ENCODE measurements around the gene ZNF274. TPM values are rescaled to one million over a fixed set of nuclear protein-coding genes. Genes with fewer than 3 reads are reported as not detected.
A peak's percentile ranks its signal among the peaks of the same experiment; 100 is the strongest.

ZNF274 gene
- total and polyA plus RNA-seq, 2 of the 8 experiments (the other 6 are each of a cell fraction or from before 2014, with no cell fraction given): 13.3 to 25.1 TPM

DNA sequence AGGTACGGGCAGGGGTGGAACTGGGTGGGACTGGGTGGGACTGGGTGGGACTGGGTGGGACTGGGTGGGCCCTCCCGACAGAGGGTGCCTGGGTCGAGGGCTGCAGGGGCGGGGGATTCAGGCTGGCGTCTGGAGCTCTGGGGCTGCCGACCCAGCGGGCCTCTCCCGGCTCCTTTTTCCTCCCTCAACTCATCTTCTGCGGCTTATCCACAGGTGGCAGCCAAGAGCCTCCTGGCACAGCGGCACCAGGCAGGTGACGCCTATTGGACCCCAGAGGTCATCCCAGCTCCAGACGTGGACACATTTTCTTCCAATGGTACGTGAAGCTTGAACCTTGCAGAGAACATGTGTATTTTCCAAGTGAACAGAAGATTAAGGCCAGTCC, 46.4 kb downstream of the ZNF274 start:
- Histone ChIP-seq H2BK5ac (ENCODE audit: low read depth, low read length) (peak overlapping the region; percentile 93), H3K4me1 (replicated peaks in 1 of 4; ENCODE audit: control insufficient read depth in 3 of 4, insufficient read depth in 4 of 4, low read length in 3 of 4) (peaks cover 3 to 14% (median 5%) of the 10 kb centered on the region in 4 experiments), H2BK20ac (ENCODE audit: low read length) (no peak overlapping the region), H3K9ac (replicated peaks in 1 of 4; ENCODE audit: extremely low read depth in 1 of 4, low read depth in 3 of 4, low read length in 3 of 4) (peak overlapping the region; percentile 84 to 97 (median 95)), H3K23ac (ENCODE audit: insufficient read length) (no peak overlapping the region), H4K20me1 (replicated peaks in 1 of 2; ENCODE audit: control insufficient read depth in 1 of 2, insufficient read depth in 2 of 2, low read length in 2 of 2) (peaks cover 3 to 16% of the 10 kb centered on the region in 2 experiments), H2AK5ac (ENCODE audit: low read depth, low read length) (peak overlapping the region; percentile 98; the same call in 1 of the 2 replicates), H3K4me2 (ENCODE audit: insufficient read depth in 1 of 2, low read depth in 2 of 2, low read length in 2 of 2) (peak overlapping the region; percentile 89 to 92), H3K9me3 (ENCODE audit: insufficient read depth in 2 of 2, low read depth in 1 of 2, low read length in 1 of 2) (no peaks in the 10 kb centered on the region; a peak in 1 of 4 replicates), H3K23me2 (ENCODE audit: low read depth, low read length) (peaks cover 10% of the 10 kb centered on the region), H3K4me3 (ENCODE audit: extremely low read depth in 1 of 4, insufficient read depth in 2 of 4, low read depth in 3 of 4, low read length in 4 of 4) (peak overlapping the region; percentile 81 to 96 (median 90)), H3K18ac (ENCODE audit: extremely low read depth, low read length) (peak overlapping the region; percentile 90; the same call in 1 of the 2 replicates), H3K56ac (replicated peaks; ENCODE audit: insufficient read length, low read depth, low read length) (peak overlapping the region; percentile 42), H2BK15ac (ENCODE audit: low read length) (no peak overlapping the region), H3K36me3 (ENCODE audit: control insufficient read depth in 2 of 4, insufficient read depth in 4 of 4, low read length in 3 of 4) (peaks cover 28 to 44% (median 38%) of the 10 kb centered on the region in 4 experiments), H2AFZ (ENCODE audit: low read length) (no peak overlapping the region), H2BK120ac (replicated peaks; ENCODE audit: low read depth, low read length) (no peak overlapping the region), H4K8ac (ENCODE audit: extremely low read depth, insufficient read depth, low read length) (peak overlapping the region; percentile 100), H3K27ac (ENCODE audit: low read depth, low read length) (peak overlapping the region; percentile 97), H3K79me2 (ENCODE audit: control insufficient read depth in 1 of 2, insufficient read depth in 2 of 2, low read length in 2 of 2) (peaks cover 12 to 42% of the 10 kb centered on the region in 2 experiments; a peak in 3 of 4 replicates), H4K5ac (ENCODE audit: insufficient read length, low read depth, low read length) (peak overlapping the region; percentile 99), H3K79me1 (ENCODE audit: low read depth, low read length) (peaks cover 11% of the 10 kb centered on the region), H4K91ac (replicated peaks; ENCODE audit: insufficient read length, low read length) (peak overlapping the region; percentile 73), H3K4ac (replicated peaks; ENCODE audit: insufficient read length, low read depth, low read length) (peak overlapping the region; percentile 94), H3K14ac (ENCODE audit: insufficient read length) (no peak overlapping the region), H3K27me3 (replicated peaks in 1 of 4; ENCODE audit: control insufficient read depth in 3 of 4, extremely low read depth in 1 of 4, insufficient read depth in 3 of 4, low read length in 3 of 4) (no peaks in the 10 kb centered on the region), H2BK12ac (ENCODE audit: low read depth, low read length) (no peak overlapping the region)
- ChIA-PET POLR2A (ENCODE audit: partially characterized antibody) (interaction anchor here (0.5 to 4.1 kb wide), 45 partner anchors 9 to 550 kb away, joined by 3 to 52 read pairs (median 5); partner anchors contain the start of genes ZNF274, ZNF497, ZNF606 and ZNF8), CTCF (ENCODE audit: partially characterized antibody) (interaction anchor here (0.6 to 2.7 kb wide), 10 partner anchors 9 to 143 kb away, joined by 3 to 12 read pairs (median 4); no protein-coding TSS in a partner anchor)
- 8% methylated on average over 12 of the region's 13 CpGs; no CpG with 5 or more reads in 1 of the 2 experiments for WGBS, 2 experiments (ENCODE audit: extremely low coverage in 1 of 2, insufficient coverage in 1 of 2, insufficient read length in 1 of 2, insufficient replicate concordance in 2 of 2, low coverage in 1 of 2, low lambda C conversion rate in 2 of 2, missing lambda C conversion rate in 1 of 2)
- peak in 1 of 2 experiments; percentile 50 for DNase-seq (ENCODE audit: low read depth in 1 of 2, low spot score in 2 of 2)
- FAIRE-seq: no peak
- TF ChIP-seq CHD2 (IDR thresholded peaks at IDR 0.05; ENCODE audit: low read length): no peak
- TF ChIP-seq CHD1 (IDR thresholded peaks at IDR 0.05; ENCODE audit: low read depth, low read length): no peak
- TF ChIP-seq, protein P1, sequence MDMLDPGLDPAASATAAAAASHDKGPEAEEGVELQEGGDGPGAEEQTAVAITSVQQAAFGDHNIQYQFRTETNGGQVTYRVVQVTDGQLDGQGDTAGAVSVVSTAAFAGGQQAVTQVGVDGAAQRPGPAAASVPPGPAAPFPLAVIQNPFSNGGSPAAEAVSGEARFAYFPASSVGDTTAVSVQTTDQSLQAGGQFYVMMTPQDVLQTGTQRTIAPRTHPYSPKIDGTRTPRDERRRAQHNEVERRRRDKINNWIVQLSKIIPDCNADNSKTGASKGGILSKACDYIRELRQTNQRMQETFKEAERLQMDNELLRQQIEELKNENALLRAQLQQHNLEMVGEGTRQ (IDR thresholded peaks at IDR 0.05; ENCODE audit: low read length): no peak
- TF ChIP-seq TBP (IDR thresholded peaks at IDR 0.05; ENCODE audit: low read depth, low read length): no peak
- TF ChIP-seq POLR2A (IDR thresholded peaks at IDR 0.05; ENCODE audit: control extremely low read depth in 1 of 2, low read depth in 2 of 2, low read length in 2 of 2): no peak
- no peak for TF ChIP-seq CTBP2 (IDR thresholded peaks at IDR 0.05; ENCODE audit: borderline replicate concordance, insufficient read depth, insufficient read length, low read length)
- no peak for TF ChIP-seq SAP30 (IDR thresholded peaks at IDR 0.05; ENCODE audit: insufficient read depth, insufficient replicate concordance, low read length)
- peak; percentile 28; the same call in 1 of the 2 replicates for TF ChIP-seq POLR2AphosphoS5 (IDR thresholded peaks at IDR 0.05; ENCODE audit: low read depth, low read length)
- peak; percentile 55 to 67 (median 57) for TF ChIP-seq CTCF (IDR thresholded peaks at IDR 0.05; ENCODE audit: control extremely low read depth in 1 of 3, insufficient read depth in 1 of 3, low read depth in 1 of 3, low read length in 3 of 3)
- TF ChIP-seq SP1 (IDR thresholded peaks at IDR 0.05; ENCODE audit: low read depth, low read length): no peak
